Ovary (tissue), 10 donors: ENCODE measurements around the gene YWHAH. TPM values are rescaled to one million over a fixed set of nuclear protein-coding genes. Genes with fewer than 3 reads are reported as not detected.

Experiments
- DNase-seq, 5 donors: peaks; one replicate each; pipeline ENCODE4 v3.0.0-alpha.2; 2019 to 2020
- H3K27ac ChIP-seq, 2 donors: fragments of 200-600 bp; one replicate each; pipeline versions ENCODE4 v1.5.1 to v1.8.0; 2019 to 2022
- H3K27me3 ChIP-seq: fragments of 200-600 bp; one replicate; pipeline ENCODE4 v1.8.0; 2022
- H3K36me3 ChIP-seq: fragments of 200-600 bp; sonication (generic); one replicate; pipeline ENCODE4 v1.5.1; 2019
- H3K4me1 ChIP-seq: one replicate; pipeline ENCODE4 v1.8.1; 2013; ENCODE audit warnings: mild to moderate bottlenecking, moderate library complexity; ENCODE audit not compliant: insufficient read depth
- H3K4me3 ChIP-seq: fragments of 200-600 bp; sonication (generic); one replicate; pipeline ENCODE4 v1.5.1; 2017
- H3K9me3 ChIP-seq, 2 donors: fragments of 200-600 bp in 1 of 2; sonication (generic) in 1 of 2; one replicate each; pipeline versions ENCODE4 v1.5.1 to v1.8.1; 2013 to 2019; ENCODE audit warnings: mild to moderate bottlenecking in 1 of 2, moderate library complexity in 1 of 2
- CTCF ChIP-seq, 3 donors: fragments of 450-650 bp in 2 of 3; fragments of 200-600 bp in 1 of 3; IDR thresholded peaks; one replicate each; pipeline versions ENCODE4 v1.5.1 to v1.8.0; 2016 to 2022; ENCODE audit warnings: antibody characterized with exemption in 3 of 3, mild to moderate bottlenecking in 1 of 3
- EP300 ChIP-seq: sonication (generic); formaldehyde crosslinking; IDR thresholded peaks from one replicate; pipeline ENCODE4 v1.6.1; 2017; ENCODE audit warnings: antibody characterized with exemption
- POLR2A ChIP-seq: fragments of 450-650 bp; IDR thresholded peaks from one replicate; pipeline ENCODE4 v1.6.1; 2017; ENCODE audit warnings: antibody characterized with exemption, mild to moderate bottlenecking, moderate library complexity
- WGBS, 3 donors: extraction: QIAGEN DNeasy Blood & Tissue Kit in 1 of 3; methylation state at CpG; one replicate each; pipeline versions ENCODE4 v1.1.5 to v1.1.7; 2013 to 2017; 5-methylcytosine and 5-hydroxymethylcytosine counted together
- intact Hi-C, 4 donors: fragments of 100-400 bp; cut with DNase I; formaldehyde crosslinking; loops; one replicate each; pipeline versions ENCODE4 v1.11.0 to v1.15.1; 2022 to 2023
- long read RNA-seq, 3 donors: library from polyadenylated mRNA in 2 of 3; unstranded in 2 of 3; transcript quantifications; one replicate each; pipeline ENCODE4 v2.0.0 and lab custom pipeline, GENCODE V29; 2021 to 2026
- polyA plus RNA-seq, 2 donors: library from polyadenylated mRNA; stranded (reverse); fragments of 200-250 nt in 1 of 2; fragments of 350-450 nt in 1 of 2; fragmentation: Illumina TruSeq in 1 of 2; extraction: RNeasy Lipid Tissue Mini Kit (QIAGEN cat#74804) in 1 of 2; gene quantifications; one replicate each; pipeline ENCODE4 v1.2.3, GENCODE V29; 2013 to 2014
- total RNA-seq, 7 donors: library from RNA; depleted of rRNA in 2 of 7; stranded (reverse); fragments of >200 nt in 2 of 7; fragmentation: NEBNext Ultra II Directional in 3 of 7; extraction: Animal tissue kit (Norgen Biotek cat#: 25700) in 3 of 7; gene quantifications; one replicate each; pipeline versions ENCODE4 v1.1.0 to v1.2.4, GENCODE V29; 2016 to 2023
- donor health status: DM: no; HTN: no; CAD: no; lungs with moderate emphysema.
- donor health status: DM: no; HTN: no; CAD: no.
- donor health status: Bipolar disorder and iron deficiency.
- donor health status: DM: yes; HTN: yes; CAD: no.
- donor health status: DM: no; HTN: no; CAD: no.
- donor health status: DM: yes; HTN: yes; CAD: no.

YWHAH gene
- total RNA-seq, result 100 to 1,000 TPM in 5 of 7 donors, 10 to 100 TPM in 2; 53.1 to 118 (median 107) TPM
- polyA plus RNA-seq, result 100 to 1,000 TPM in 1 of 2 donors, 10 to 100 TPM in 1; 51.5 to 144 TPM
- long read RNA-seq, donor 1, transcript YWHAH-205 (2 exons, 1,735 nt), result minor isoform, 9 of 82 reads
- long read RNA-seq, donor 1, transcript YWHAH-201 (2 exons, 1,825 nt), result major isoform, 70 of 82 reads
- long read RNA-seq, donor 1, partial matches to known transcripts, result 1 of 82 reads
- long read RNA-seq, donor 1, other reads (novel, unspliced or antisense), result 2 of 82 reads
- long read RNA-seq, donor 2, transcript YWHAH-201 (2 exons, 1,825 nt), result major isoform, 40 of 41 reads
- long read RNA-seq, donor 2, partial matches to known transcripts, result 0 of 41 reads
- long read RNA-seq, donor 2, other reads (novel, unspliced or antisense), result 0 of 41 reads
- long read RNA-seq, donor 3, transcript YWHAH-201 (2 exons, 1,825 nt), result major isoform, 148 of 151 reads
- long read RNA-seq, donor 3, partial matches to known transcripts, result 0 of 151 reads
- long read RNA-seq, donor 3, other reads (novel, unspliced or antisense), result 2 of 151 reads

- DNase-seq, result peak; percentile 96 to 99 (median 98)
- 0 to 1% (median 0%) methylated on average over 39 to 86 of the region's 86 CpGs for WGBS, 3 donors
- H3K36me3 ChIP-seq, result no peaks in the 10 kb centered on the region
- H3K27ac ChIP-seq, result peak within 1 kb of the TSS; percentile 95 to 96
- TF ChIP-seq POLR2A, result peak; percentile 94
- TF ChIP-seq EP300, result no peak
- no peak for TF ChIP-seq CTCF (IDR thresholded peaks at IDR 0.05)
- H3K4me1 ChIP-seq, result peaks cover 4% of the 10 kb centered on the region
- H3K27me3 ChIP-seq, result no peaks in the 10 kb centered on the region
- intact Hi-C loops, result loop anchor here in 2 of 4 donors (10.0 kb wide), 1 partner anchor 189 kb away; the partner anchor contains the start of genes DEPDC5 (in 2 of the 2) and PRR14L (in 2 of the 2)
- no peaks in the 10 kb centered on the region for H3K9me3 ChIP-seq
- peak within 1 kb of the TSS; percentile 84 for H3K4me3 ChIP-seq
These were observed at the start of gene YWHAH for GRCh38 chr22:31943978-31944699. Gene YWHAH (plus strand): TSS chr22:31944535. CDS start chr22:31944734, 199 bp downstream.

GRCh38 chr22:31895411-31896123 lies 48.8 kb upstream of the YWHAH start:
- 15 to 38% (median 15%) methylated on average over 2 of the region's 2 CpGs for WGBS, 3 donors
- Histone ChIP-seq H3K4me1 (peaks cover 7% of the 10 kb centered on the region), H3K9me3 (no peaks in the 10 kb centered on the region), H3K27me3 (no peaks in the 10 kb centered on the region), H3K4me3 (no peak overlapping the region), H3K36me3 (no peaks in the 10 kb centered on the region), H3K27ac (no peak overlapping the region)
- no peak for TF ChIP-seq EP300
- no peak for TF ChIP-seq POLR2A
- intact Hi-C loops, result no loop called here
- DNase-seq, result no peak

GRCh38 chr22:31896472-31896871 lies 47.9 kb upstream of the YWHAH start:
- intact Hi-C loops, result no loop called here
- 55 to 77% (median 67%) methylated on average over 1 of the region's 1 CpG for WGBS, 3 donors
- TF ChIP-seq CTCF (IDR thresholded peaks at IDR 0.05) (no peak), POLR2A (no peak), EP300 (no peak)
- Histone ChIP-seq H3K4me3 (no peak overlapping the region), H3K9me3 (no peaks in the 10 kb centered on the region), H3K36me3 (no peaks in the 10 kb centered on the region), H3K27me3 (no peaks in the 10 kb centered on the region), H3K4me1 (peaks cover 7% of the 10 kb centered on the region), H3K27ac (no peak overlapping the region)
- no peak for DNase-seq

- intact Hi-C loops, result no loop called here
- TF ChIP-seq EP300 (no peak), POLR2A (no peak), CTCF (IDR thresholded peaks at IDR 0.05) (no peak)
- Histone ChIP-seq H3K9me3 (no peaks in the 10 kb centered on the region), H3K27me3 (no peaks in the 10 kb centered on the region), H3K36me3 (no peaks in the 10 kb centered on the region), H3K4me3 (no peak overlapping the region), H3K4me1 (peaks cover 7% of the 10 kb centered on the region), H3K27ac (no peak overlapping the region)
- DNase-seq, result no peak
- WGBS, 3 donors, result 40 to 53% (median 44%) methylated on average over 16 of the region's 16 CpGs
These were observed 46.2 kb upstream of the YWHAH start for GRCh38 chr22:31897842-31898805.
